Measurements from ENCODE around the gene TSPAN3. TPM values are rescaled to one million over a fixed set of nuclear protein-coding genes. Genes with fewer than 3 reads are reported as not detected.

TSPAN3 gene
- polyA plus RNA-seq, 1 donor (not counting 4 experiments of a cell fraction or from before 2014, with no cell fraction given) = 181 TPM

DNA sequence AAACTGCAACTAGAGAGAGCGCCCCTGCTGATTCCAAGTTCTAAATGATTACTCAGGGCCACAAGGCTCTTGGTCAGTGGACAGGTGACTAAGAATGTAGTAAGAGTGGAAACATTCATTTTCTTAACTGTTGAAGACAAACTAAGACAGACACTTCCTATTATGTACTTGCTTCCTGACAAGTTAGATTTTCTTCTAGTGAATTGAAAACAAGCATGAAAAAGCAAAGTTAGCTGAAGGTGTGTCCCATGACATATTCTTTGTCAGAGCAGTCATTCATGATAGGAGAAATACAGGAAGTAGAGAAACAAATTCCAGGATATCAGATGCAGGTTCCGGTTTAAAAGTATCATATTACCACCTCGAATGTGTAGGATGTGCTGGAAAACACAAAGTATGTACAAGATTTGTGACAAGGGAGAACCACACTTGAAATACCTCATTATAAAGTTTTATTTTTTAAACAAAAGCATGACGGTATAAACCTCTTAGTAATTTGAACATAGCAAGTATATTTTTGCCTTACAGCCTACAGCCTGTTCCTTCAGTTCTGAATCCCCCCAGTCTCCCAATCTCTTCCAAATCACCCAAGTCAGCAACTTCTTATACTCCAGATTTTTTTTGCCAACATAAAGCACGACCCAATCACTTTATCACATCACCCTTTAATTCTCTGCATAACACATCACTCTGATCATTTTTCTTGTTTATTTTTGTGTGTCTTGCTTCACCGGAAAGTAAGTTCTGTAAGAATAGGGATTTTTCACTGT lies 6.2 kb downstream of the TSPAN3 start:
- peak overlapping the region; percentile 41 for H3K27ac ChIP-seq (ENCODE audit: control insufficient read depth, insufficient read depth, low read length)
- H3K9me1 ChIP-seq (ENCODE audit: control insufficient read depth, extremely low read depth, insufficient read depth, low read length) = peaks cover 2% of the 10 kb centered on the region
- TF ChIP-seq EZH2 (IDR thresholded peaks at IDR 0.05; ENCODE audit: low read length) = no peak
- TF ChIP-seq, protein P1, sequence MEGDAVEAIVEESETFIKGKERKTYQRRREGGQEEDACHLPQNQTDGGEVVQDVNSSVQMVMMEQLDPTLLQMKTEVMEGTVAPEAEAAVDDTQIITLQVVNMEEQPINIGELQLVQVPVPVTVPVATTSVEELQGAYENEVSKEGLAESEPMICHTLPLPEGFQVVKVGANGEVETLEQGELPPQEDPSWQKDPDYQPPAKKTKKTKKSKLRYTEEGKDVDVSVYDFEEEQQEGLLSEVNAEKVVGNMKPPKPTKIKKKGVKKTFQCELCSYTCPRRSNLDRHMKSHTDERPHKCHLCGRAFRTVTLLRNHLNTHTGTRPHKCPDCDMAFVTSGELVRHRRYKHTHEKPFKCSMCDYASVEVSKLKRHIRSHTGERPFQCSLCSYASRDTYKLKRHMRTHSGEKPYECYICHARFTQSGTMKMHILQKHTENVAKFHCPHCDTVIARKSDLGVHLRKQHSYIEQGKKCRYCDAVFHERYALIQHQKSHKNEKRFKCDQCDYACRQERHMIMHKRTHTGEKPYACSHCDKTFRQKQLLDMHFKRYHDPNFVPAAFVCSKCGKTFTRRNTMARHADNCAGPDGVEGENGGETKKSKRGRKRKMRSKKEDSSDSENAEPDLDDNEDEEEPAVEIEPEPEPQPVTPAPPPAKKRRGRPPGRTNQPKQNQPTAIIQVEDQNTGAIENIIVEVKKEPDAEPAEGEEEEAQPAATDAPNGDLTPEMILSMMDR (optimal IDR thresholded peaks at IDR 0.05 in 1 of 3, IDR thresholded peaks at IDR 0.05 in 1 of 3, conservative IDR thresholded peaks at IDR 0.05 in 1 of 3; ENCODE audit: extremely low read depth in 1 of 3, insufficient read depth in 2 of 3, low read length in 3 of 3) = no peak
- H3K4me1 ChIP-seq (ENCODE audit: control insufficient read depth, extremely low read depth, insufficient read depth, low read length) = peaks cover 39% of the 10 kb centered on the region
- H3K4me3 ChIP-seq (ENCODE audit: control insufficient read depth in 2 of 3, extremely low read depth in 1 of 3, insufficient read depth in 2 of 3, low read depth in 1 of 3, low read length in 3 of 3) = peak overlapping the region in 2 of 3 experiments; percentile 9 to 16
- H3K36me3 ChIP-seq (ENCODE audit: control insufficient read depth in 2 of 2, extremely low read depth in 1 of 2, insufficient read depth in 2 of 2, low read length in 2 of 2) = no peaks in the 10 kb centered on the region
- no peak overlapping the region for H2AFZ ChIP-seq (ENCODE audit: control insufficient read depth, low read length)
- dilution Hi-C loops (cut with MboI; ENCODE audit: extremely low pct_ligation_motif_present, low sequenced_read_pairs) = no loop called here
- no peaks in the 10 kb centered on the region for H3K9me3 ChIP-seq (ENCODE audit: control insufficient read depth, low read depth, low read length)
- peaks cover 36% of the 10 kb centered on the region for H3K79me2 ChIP-seq (ENCODE audit: control insufficient read depth, insufficient read depth, low read length)
- FAIRE-seq (no peak), DNase-seq (ENCODE audit: low read depth, low spot score) (peak; percentile 54)
- no peaks in the 10 kb centered on the region for H3K27me3 ChIP-seq (ENCODE audit: control insufficient read depth, extremely low read depth, insufficient read depth, low read length)
- peak overlapping the region; percentile 52 for H3K4me2 ChIP-seq (ENCODE audit: control insufficient read depth, extremely low read depth, insufficient read depth, low read depth, low read length)
- H3K9ac ChIP-seq (ENCODE audit: control insufficient read depth, extremely low read depth, insufficient read depth, low read length) = no peak overlapping the region
- H4K20me1 ChIP-seq (ENCODE audit: control insufficient read depth, extremely low read depth, insufficient read depth, low read length) = no peaks in the 10 kb centered on the region

DNA sequence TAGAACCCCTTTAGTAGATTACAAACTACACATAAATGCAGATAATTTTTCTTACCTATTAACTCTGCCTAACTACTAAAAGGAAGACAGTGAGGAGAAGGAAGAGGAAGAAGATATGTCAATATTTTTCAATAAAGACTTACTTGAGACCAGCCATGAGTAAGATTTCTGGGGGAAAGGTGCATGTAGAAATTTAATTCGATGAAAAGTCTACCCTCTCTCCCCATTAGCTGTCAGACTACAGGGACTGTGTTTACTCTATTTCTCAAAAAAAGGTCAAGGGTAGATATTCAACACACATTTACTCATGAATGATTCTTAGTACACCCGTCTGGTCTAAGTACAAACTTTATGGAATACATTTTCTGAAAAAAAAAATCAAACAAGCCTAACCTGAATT lies 6.8 kb downstream of the TSPAN3 start:
- H3K36me3 ChIP-seq (ENCODE audit: control insufficient read depth in 2 of 2, extremely low read depth in 1 of 2, insufficient read depth in 2 of 2, low read length in 2 of 2) = no peaks in the 10 kb centered on the region
- H4K20me1 ChIP-seq (ENCODE audit: control insufficient read depth, extremely low read depth, insufficient read depth, low read length) = no peaks in the 10 kb centered on the region
- TF ChIP-seq EZH2 (IDR thresholded peaks at IDR 0.05; ENCODE audit: low read length) = no peak
- TF ChIP-seq, protein P1 (optimal IDR thresholded peaks at IDR 0.05 in 1 of 3, IDR thresholded peaks at IDR 0.05 in 1 of 3, conservative IDR thresholded peaks at IDR 0.05 in 1 of 3; ENCODE audit: extremely low read depth in 1 of 3, insufficient read depth in 2 of 3, low read length in 3 of 3) = no peak
- H3K27ac ChIP-seq (ENCODE audit: control insufficient read depth, insufficient read depth, low read length) = peak overlapping the region; percentile 45
- H3K27me3 ChIP-seq (ENCODE audit: control insufficient read depth, extremely low read depth, insufficient read depth, low read length) = no peaks in the 10 kb centered on the region
- H3K9me3 ChIP-seq (ENCODE audit: control insufficient read depth, low read depth, low read length) = no peaks in the 10 kb centered on the region
- dilution Hi-C loops (cut with MboI; ENCODE audit: extremely low pct_ligation_motif_present, low sequenced_read_pairs) = no loop called here
- peaks cover 35% of the 10 kb centered on the region for H3K4me1 ChIP-seq (ENCODE audit: control insufficient read depth, extremely low read depth, insufficient read depth, low read length)
- FAIRE-seq = no peak
- no peak overlapping the region for H3K9ac ChIP-seq (ENCODE audit: control insufficient read depth, extremely low read depth, insufficient read depth, low read length)
- H2AFZ ChIP-seq (ENCODE audit: control insufficient read depth, low read length) = no peak overlapping the region
- H3K4me3 ChIP-seq (ENCODE audit: control insufficient read depth in 2 of 3, extremely low read depth in 1 of 3, insufficient read depth in 2 of 3, low read depth in 1 of 3, low read length in 3 of 3) = no peak overlapping the region
- peaks cover 31% of the 10 kb centered on the region for H3K79me2 ChIP-seq (ENCODE audit: control insufficient read depth, insufficient read depth, low read length)
- peaks cover 2% of the 10 kb centered on the region for H3K9me1 ChIP-seq (ENCODE audit: control insufficient read depth, extremely low read depth, insufficient read depth, low read length)
- peak overlapping the region; percentile 52 for H3K4me2 ChIP-seq (ENCODE audit: control insufficient read depth, extremely low read depth, insufficient read depth, low read depth, low read length)
- no peak for DNase-seq (ENCODE audit: low read depth, low spot score)

Measured in keratinocyte (primary cell).